ENCODE data around the gene CMPK2. TPM values are rescaled to one million over a fixed set of nuclear protein-coding genes. Genes with fewer than 3 reads are reported as not detected.
A peak's percentile ranks its signal among the peaks of the same experiment; 100 is the strongest.

Gene CMPK2
- total RNA-seq, 3 donors from 2014 or later (not counting 1 experiment from before 2014, with no cell fraction given): 5.8 to 11.4 (median 8.6) TPM

DNA sequence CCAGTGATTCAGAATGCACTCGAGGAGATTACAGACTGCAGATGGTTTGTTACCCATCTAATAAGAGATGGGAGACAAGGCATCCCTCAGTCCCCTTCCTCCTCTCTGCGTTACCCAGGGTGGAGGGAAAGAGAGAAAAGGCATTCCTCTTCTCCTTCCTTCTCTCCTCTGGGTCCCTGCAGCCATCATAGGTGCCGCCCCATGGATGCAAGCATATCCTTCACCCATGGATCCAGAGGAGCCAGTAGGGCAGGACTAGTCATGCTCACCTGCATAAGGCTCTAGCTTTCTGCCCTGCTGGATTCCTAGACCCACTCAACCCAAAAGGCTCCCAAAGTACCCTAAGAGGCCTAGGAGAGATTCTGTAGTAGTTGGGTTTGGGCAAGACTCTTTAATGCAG is 20.4 kb downstream of the CMPK2 start:
- TF ChIP-seq, protein P1, sequence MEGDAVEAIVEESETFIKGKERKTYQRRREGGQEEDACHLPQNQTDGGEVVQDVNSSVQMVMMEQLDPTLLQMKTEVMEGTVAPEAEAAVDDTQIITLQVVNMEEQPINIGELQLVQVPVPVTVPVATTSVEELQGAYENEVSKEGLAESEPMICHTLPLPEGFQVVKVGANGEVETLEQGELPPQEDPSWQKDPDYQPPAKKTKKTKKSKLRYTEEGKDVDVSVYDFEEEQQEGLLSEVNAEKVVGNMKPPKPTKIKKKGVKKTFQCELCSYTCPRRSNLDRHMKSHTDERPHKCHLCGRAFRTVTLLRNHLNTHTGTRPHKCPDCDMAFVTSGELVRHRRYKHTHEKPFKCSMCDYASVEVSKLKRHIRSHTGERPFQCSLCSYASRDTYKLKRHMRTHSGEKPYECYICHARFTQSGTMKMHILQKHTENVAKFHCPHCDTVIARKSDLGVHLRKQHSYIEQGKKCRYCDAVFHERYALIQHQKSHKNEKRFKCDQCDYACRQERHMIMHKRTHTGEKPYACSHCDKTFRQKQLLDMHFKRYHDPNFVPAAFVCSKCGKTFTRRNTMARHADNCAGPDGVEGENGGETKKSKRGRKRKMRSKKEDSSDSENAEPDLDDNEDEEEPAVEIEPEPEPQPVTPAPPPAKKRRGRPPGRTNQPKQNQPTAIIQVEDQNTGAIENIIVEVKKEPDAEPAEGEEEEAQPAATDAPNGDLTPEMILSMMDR (IDR thresholded peaks at IDR 0.05): no peak
- intact Hi-C loops (cut with micrococcal nuclease): no loop called here
- Histone ChIP-seq H3K4me1 (ENCODE audit: control insufficient read depth, insufficient read depth, low read length) (no peaks in the 10 kb centered on the region), H3K27ac (ENCODE audit: low read length) (no peak overlapping the region), H3K36me3 (ENCODE audit: control insufficient read depth, insufficient read depth, low read length) (peaks cover 5% of the 10 kb centered on the region), H3K27me3 (ENCODE audit: control insufficient read depth, insufficient read depth, low read length) (no peaks in the 10 kb centered on the region), H3K4me3 (ENCODE audit: low read length) (no peak overlapping the region), H3K9me3 (ENCODE audit: control insufficient read depth, insufficient read depth, low read length) (peaks cover 61% of the 10 kb centered on the region)
- Mint-ChIP-seq H3K27ac (no peak overlapping the region), H3K9me3 (peaks cover 6 to 26% of the 10 kb centered on the region in 2 donors), H3K36me3 (peaks cover 49% of the 10 kb centered on the region), H3K4me3 (no peak overlapping the region), H3K27me3 (ENCODE audit: low read depth in 2 of 2) (no peaks in the 10 kb centered on the region), H3K4me1 (peaks cover 2 to 7% of the 10 kb centered on the region in 2 donors)
- DNase-seq (peak in 1 of 2 donors; percentile 43), ATAC-seq (no peak)
- WGBS (ENCODE audit: insufficient coverage): 100% methylated on average over 1 of the region's 3 CpGs

DNA sequence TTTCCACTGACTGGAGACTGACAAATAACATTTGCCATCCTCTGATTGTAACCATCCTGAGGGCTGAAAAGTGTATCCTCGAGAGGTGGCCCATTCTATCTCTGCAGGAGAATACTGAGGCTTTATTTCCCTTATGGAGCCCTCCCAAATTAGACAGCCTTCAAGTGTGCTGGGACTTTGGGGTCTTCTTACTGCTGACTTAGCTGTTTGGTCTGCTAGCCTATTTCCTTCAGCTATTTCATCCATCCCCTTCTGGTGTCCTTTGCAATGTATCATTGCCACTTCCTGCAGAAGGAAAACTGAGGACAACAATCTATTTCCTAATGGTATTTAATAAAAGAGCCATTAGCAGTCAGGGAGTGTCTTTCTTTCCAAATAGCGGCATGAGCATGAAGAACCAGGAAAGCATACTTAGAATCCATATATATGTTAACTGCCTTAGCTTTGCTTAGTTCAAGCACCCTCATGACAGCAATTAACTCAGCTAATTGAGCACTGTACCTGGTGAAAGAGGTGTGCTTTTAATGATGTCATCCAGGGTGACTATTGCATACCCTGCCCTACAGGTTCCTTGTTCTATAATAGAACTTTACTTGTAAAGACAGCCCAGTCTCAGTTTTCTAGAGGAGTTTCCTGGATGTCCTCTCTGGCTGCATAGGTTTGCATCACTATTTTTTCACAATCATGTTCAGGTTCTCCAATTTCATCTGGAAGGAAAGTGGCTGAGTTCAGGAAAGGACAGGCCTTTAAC is 24.0 kb downstream of the CMPK2 start:
- intact Hi-C loops (cut with micrococcal nuclease): no loop called here
- WGBS (ENCODE audit: insufficient coverage): 87% methylated on average over 2 of the region's 2 CpGs
- Mint-ChIP-seq H3K4me3 (no peak overlapping the region), H3K4me1 (no peaks in the 10 kb centered on the region), H3K36me3 (peaks cover 24% of the 10 kb centered on the region), H3K9me3 (peaks cover 3 to 14% of the 10 kb centered on the region in 2 donors), H3K27me3 (ENCODE audit: low read depth in 2 of 2) (no peaks in the 10 kb centered on the region), H3K27ac (no peak overlapping the region)
- H3K27ac ChIP-seq (ENCODE audit: low read length): no peak overlapping the region
- H3K27me3 ChIP-seq (ENCODE audit: control insufficient read depth, insufficient read depth, low read length): no peaks in the 10 kb centered on the region
- no peaks in the 10 kb centered on the region for H3K36me3 ChIP-seq (ENCODE audit: control insufficient read depth, insufficient read depth, low read length)
- H3K4me1 ChIP-seq (ENCODE audit: control insufficient read depth, insufficient read depth, low read length): no peaks in the 10 kb centered on the region
- DNase-seq (no peak), ATAC-seq (no peak)
- TF ChIP-seq, protein P1 (IDR thresholded peaks at IDR 0.05): no peak
- H3K4me3 ChIP-seq (ENCODE audit: low read length): no peak overlapping the region
- H3K9me3 ChIP-seq (ENCODE audit: control insufficient read depth, insufficient read depth, low read length): peaks cover 43% of the 10 kb centered on the region

DNA sequence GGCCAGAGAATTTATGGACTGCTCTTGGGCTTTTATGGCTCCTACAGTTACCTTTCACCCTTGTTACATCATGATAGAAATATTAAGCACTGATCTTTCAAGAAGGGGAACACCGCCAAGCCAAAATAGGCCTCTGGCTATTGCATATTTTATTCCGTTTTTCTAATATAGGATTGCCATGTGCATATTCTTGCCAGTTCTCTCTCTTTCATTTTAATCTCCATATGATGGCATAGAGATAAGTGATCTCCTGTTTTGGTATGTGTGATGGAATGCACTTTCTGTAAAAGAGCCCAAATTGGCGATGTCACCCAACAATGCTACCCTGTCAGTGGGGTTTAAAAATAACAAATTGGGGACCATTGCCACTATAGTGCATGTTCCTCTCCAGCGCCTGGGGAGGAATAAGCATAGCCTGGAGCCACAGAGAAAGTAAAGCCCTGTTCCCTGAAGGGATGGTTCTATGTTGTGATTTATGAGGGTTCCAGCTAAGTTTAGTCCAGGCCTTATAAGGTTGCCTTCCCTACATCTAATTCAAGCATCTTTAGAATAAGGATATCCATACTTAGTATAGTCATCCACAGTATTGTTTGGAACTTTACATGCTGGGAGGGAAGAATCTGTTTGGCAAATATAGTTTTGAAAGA is 26.9 kb downstream of the CMPK2 start:
- H3K36me3 ChIP-seq (ENCODE audit: control insufficient read depth, insufficient read depth, low read length): no peaks in the 10 kb centered on the region
- Mint-ChIP-seq H3K4me3 (no peak overlapping the region), H3K36me3 (peaks cover under 1% of the 10 kb centered on the region), H3K27me3 (ENCODE audit: low read depth in 2 of 2) (no peaks in the 10 kb centered on the region), H3K4me1 (peaks cover 0 to 4% of the 10 kb centered on the region in 2 donors), H3K9me3 (peaks cover 2 to 10% of the 10 kb centered on the region in 2 donors), H3K27ac (no peak overlapping the region)
- H3K9me3 ChIP-seq (ENCODE audit: control insufficient read depth, insufficient read depth, low read length): peaks cover 16% of the 10 kb centered on the region
- intact Hi-C loops (cut with micrococcal nuclease): no loop called here
- H3K4me1 ChIP-seq (ENCODE audit: control insufficient read depth, insufficient read depth, low read length): no peaks in the 10 kb centered on the region
- no peak for DNase-seq
- 95% methylated on average over 4 of the region's 4 CpGs for WGBS (ENCODE audit: insufficient coverage)
- H3K27me3 ChIP-seq (ENCODE audit: control insufficient read depth, insufficient read depth, low read length): no peaks in the 10 kb centered on the region
- H3K27ac ChIP-seq (ENCODE audit: low read length): no peak overlapping the region
- TF ChIP-seq, protein P1 (IDR thresholded peaks at IDR 0.05): no peak
- no peak for ATAC-seq
- H3K4me3 ChIP-seq (ENCODE audit: low read length): no peak overlapping the region
